ENCODE measurements around the gene COQ9. TPM values are rescaled to one million over a fixed set of nuclear protein-coding genes. Genes with fewer than 3 reads are reported as not detected.
A peak's percentile ranks its signal among the peaks of the same experiment; 100 is the strongest.

The COQ9 gene
- total RNA-seq, 2 donors from 2014 or later = 38.7 to 56.0 TPM

DNA sequence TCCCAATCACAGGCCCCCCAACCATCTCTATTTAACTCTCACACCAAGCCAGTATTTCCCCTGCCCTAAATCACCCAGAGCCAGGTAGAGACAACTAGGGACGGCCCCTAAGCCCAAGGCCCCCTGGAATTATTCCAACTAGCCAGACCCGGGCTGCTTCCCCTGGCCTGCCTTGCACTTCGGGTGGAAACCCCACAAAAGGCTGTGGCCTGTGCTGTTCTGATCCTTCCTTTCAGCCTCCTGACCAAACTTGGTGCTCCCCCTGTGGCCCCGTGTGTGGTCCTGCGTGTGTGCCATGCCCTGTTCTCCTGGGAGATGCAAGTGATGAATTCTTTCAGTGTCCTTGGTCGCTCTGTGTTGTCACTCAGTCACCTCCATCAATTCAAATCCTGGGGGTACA lies 27.8 kb upstream of the COQ9 start:
- Histone ChIP-seq H3K36me3 (replicated peaks in 1 of 2; ENCODE audit: insufficient read depth in 1 of 2, low read depth in 2 of 2) (no peaks in the 10 kb centered on the region), H3K4me3 (no peak overlapping the region), H3K27ac (no peak overlapping the region), H3K9me3 (no peaks in the 10 kb centered on the region), H3K4me1 (peaks cover 23% of the 10 kb centered on the region), H3K27me3 (no peaks in the 10 kb centered on the region)
- TF ChIP-seq, protein P1, sequence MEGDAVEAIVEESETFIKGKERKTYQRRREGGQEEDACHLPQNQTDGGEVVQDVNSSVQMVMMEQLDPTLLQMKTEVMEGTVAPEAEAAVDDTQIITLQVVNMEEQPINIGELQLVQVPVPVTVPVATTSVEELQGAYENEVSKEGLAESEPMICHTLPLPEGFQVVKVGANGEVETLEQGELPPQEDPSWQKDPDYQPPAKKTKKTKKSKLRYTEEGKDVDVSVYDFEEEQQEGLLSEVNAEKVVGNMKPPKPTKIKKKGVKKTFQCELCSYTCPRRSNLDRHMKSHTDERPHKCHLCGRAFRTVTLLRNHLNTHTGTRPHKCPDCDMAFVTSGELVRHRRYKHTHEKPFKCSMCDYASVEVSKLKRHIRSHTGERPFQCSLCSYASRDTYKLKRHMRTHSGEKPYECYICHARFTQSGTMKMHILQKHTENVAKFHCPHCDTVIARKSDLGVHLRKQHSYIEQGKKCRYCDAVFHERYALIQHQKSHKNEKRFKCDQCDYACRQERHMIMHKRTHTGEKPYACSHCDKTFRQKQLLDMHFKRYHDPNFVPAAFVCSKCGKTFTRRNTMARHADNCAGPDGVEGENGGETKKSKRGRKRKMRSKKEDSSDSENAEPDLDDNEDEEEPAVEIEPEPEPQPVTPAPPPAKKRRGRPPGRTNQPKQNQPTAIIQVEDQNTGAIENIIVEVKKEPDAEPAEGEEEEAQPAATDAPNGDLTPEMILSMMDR (IDR thresholded peaks at IDR 0.05) = no peak
- TF ChIP-seq POLR2A (IDR thresholded peaks at IDR 0.05) = no peak
- ATAC-seq = no peak
- 55 to 59% methylated on average over 6 of the region's 6 CpGs for WGBS, 2 donors
- no peak for DNase-seq
- intact Hi-C loops (cut with DNase I) = loop anchor here (5.0 kb wide), 1 partner anchor 98 kb away; no protein-coding TSS in a partner anchor

DNA sequence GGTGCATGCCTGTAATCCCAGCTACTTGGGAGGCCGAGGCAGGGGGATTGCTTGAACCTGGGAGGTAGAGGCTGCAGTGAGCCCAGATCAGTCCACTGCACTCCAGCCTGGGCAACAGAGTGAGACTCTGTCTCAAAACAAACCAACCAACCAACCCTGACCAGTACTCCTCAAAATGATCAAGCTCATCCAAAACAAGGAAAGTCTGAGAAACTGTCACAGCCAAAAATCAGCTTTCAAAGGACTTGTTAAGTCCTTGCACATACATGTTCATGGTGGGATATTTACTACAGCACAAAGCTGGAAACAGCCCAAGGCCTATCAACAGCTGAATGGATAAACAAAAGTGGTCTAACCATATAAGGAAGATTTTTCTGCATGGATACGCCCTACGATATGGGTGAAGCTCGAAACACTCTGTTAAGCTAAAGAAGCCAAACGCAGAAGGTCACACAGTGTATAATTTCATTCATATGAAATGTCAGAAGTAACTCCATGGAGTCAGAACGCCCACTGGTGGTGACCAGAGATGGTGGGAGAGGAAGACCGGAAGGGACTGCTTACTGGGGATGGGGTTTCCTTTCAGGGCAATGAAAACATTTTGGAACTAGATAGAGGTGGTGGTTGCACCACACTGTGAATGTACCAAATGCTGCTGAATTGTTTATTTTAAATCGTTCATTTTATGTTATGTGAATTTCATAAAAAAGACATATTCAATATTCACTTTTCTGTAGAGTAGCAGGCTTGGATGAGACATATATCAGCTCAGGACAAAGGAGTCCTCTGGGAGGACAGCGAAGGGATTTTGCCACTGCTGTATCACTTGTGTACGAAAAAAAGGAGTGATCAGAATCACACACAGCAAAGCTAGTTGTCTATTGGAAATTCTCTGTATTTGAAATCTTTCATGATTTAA lies 25.0 kb upstream of the COQ9 start:
- intact Hi-C loops (cut with DNase I) = no loop called here
- peak; percentile 54 to 73 (median 66) for DNase-seq
- H3K36me3 ChIP-seq (replicated peaks in 1 of 2; ENCODE audit: insufficient read depth in 1 of 2, low read depth in 2 of 2) = no peaks in the 10 kb centered on the region
- H3K4me3 ChIP-seq = no peak overlapping the region
- 22 to 29% methylated on average over 10 of the region's 10 CpGs for WGBS, 2 donors
- TF ChIP-seq POLR2A (IDR thresholded peaks at IDR 0.05) = no peak
- TF ChIP-seq, protein P1 (IDR thresholded peaks at IDR 0.05) = peak; percentile 29 to 73 (median 56)
- H3K27ac ChIP-seq = no peak overlapping the region
- peak; percentile 62 for ATAC-seq
- peaks cover 14% of the 10 kb centered on the region for H3K4me1 ChIP-seq
- no peaks in the 10 kb centered on the region for H3K27me3 ChIP-seq
- H3K9me3 ChIP-seq = no peaks in the 10 kb centered on the region

DNA sequence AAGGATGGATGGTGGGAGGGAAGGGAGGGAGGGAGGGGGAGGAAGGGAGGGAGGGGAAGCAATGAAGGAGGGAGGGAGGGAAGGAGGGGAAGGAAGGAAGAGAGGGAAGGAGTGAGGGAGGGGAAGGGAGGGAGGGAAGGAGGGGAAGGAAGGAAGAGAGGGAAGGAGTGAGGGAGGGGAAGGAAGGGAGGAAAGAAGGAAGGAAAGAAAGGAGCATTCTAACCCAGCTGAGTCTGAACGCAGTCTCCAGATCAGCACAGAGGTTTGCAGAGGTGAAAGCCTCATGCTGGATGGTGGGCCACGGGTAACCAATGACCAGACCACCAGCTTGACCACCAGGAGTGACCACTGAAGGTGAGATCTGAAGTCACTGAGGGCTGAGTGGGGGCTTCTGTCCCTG lies 24.1 kb upstream of the COQ9 start:
- peaks cover 0 to 6% of the 10 kb centered on the region in 2 donors for H3K36me3 ChIP-seq (replicated peaks in 1 of 2; ENCODE audit: insufficient read depth in 1 of 2, low read depth in 2 of 2)
- WGBS, 2 donors = 48 to 63% methylated on average over 2 of the region's 2 CpGs
- DNase-seq (no peak), ATAC-seq (no peak)
- no peaks in the 10 kb centered on the region for H3K27me3 ChIP-seq
- no peak overlapping the region for H3K27ac ChIP-seq
- no peaks in the 10 kb centered on the region for H3K9me3 ChIP-seq
- no peak for TF ChIP-seq POLR2A (IDR thresholded peaks at IDR 0.05)
- TF ChIP-seq, protein P1 (IDR thresholded peaks at IDR 0.05) = no peak
- peaks cover 13% of the 10 kb centered on the region for H3K4me1 ChIP-seq
- intact Hi-C loops (cut with DNase I) = no loop called here
- H3K4me3 ChIP-seq = no peak overlapping the region

DNA sequence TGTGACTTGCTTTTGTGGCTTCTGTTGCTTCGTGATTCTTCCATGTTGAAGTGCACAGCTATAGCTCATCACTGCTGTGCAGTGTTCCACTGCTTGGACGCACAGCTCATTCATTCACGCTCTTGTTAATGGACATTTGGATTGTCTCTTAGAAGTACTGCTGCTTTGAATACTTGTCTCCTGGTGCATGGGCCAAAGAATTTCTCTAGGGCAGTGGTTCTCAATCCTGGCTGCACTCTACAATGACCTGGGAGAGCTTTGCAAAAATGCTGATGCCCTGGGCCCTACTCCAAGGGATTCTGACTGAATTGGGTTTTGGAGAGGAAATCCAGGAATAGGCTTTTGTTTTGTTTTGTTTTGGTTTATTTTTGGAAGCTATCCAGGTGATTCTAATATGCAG lies 22.7 kb upstream of the COQ9 start:
- Histone ChIP-seq H3K4me3 (no peak overlapping the region), H3K4me1 (peaks cover 5% of the 10 kb centered on the region), H3K27ac (no peak overlapping the region), H3K27me3 (no peaks in the 10 kb centered on the region), H3K9me3 (no peaks in the 10 kb centered on the region), H3K36me3 (replicated peaks in 1 of 2; ENCODE audit: insufficient read depth in 1 of 2, low read depth in 2 of 2) (peaks cover 6 to 9% of the 10 kb centered on the region in 2 donors)
- ATAC-seq = no peak
- intact Hi-C loops (cut with DNase I) = no loop called here
- no peak for DNase-seq
- 75 to 78% methylated on average over 3 of the region's 3 CpGs for WGBS, 2 donors
- TF ChIP-seq, protein P1 (IDR thresholded peaks at IDR 0.05) = no peak
- TF ChIP-seq POLR2A (IDR thresholded peaks at IDR 0.05) = no peak
